Activated CD4-positive, alpha-beta memory T cell treated with anti-CD3 and anti-CD28 coated beads, Interleukin-2, amount 10 ng/mL, durations not matched to agents 7 days and 5 days (primary cell): Measurements from ENCODE around the gene MYL6. TPM values are rescaled to one million over a fixed set of nuclear protein-coding genes. Genes with fewer than 3 reads are reported as not detected.

Source experiments
- CTCF ChIA-PET: fragments of 350-600 bp; sonication (Branson Sonifier 250); formaldehyde crosslinking; loops from one replicate; lab custom pipeline; 2021; ENCODE audit warnings: antibody characterized with exemption, inconsistent platforms; lab: Charles Lee
- POLR2A ChIA-PET: fragments of 350-600 bp; sonication (Branson Sonifier 250); formaldehyde crosslinking; loops from one replicate; lab custom pipeline; 2021; ENCODE audit warnings: antibody characterized with exemption; lab: Charles Lee
- DNase-seq: peaks from one replicate; pipeline ENCODE4 v3.0.0-alpha.2; 2020
- H3K27ac Mint-ChIP-seq: one replicate; pipeline ENCODE4 v1.8.0; 2021; ENCODE audit warnings: mild to moderate bottlenecking, mixed read lengths
- H3K27me3 Mint-ChIP-seq: one replicate; pipeline ENCODE4 v1.8.0; 2021; ENCODE audit warnings: mixed read lengths
- H3K36me3 Mint-ChIP-seq: one replicate; pipeline ENCODE4 v1.8.0; 2021; ENCODE audit warnings: low read depth, mixed read lengths
- H3K4me1 Mint-ChIP-seq: one replicate; pipeline ENCODE4 v1.8.0; 2021; ENCODE audit warnings: mixed read lengths
- H3K4me3 Mint-ChIP-seq: one replicate; pipeline ENCODE4 v1.8.0; 2021; ENCODE audit warnings: mild to moderate bottlenecking, mixed read lengths
- H3K9me3 Mint-ChIP-seq: one replicate; pipeline ENCODE4 v1.8.0; 2021; ENCODE audit warnings: mixed read lengths
- total RNA-seq, 2 experiments: library from RNA; stranded (reverse); gene quantifications; one replicate each; pipeline ENCODE4 v1.2.3, GENCODE V29; 2021

The MYL6 gene
- total RNA-seq, 2 experiments from 2014 or later = 1,594 to 1,602 TPM

GRCh38 chr12:56159482-56160192, 1.5 kb downstream of the MYL6 start:
- ChIA-PET CTCF (interaction anchor here (1.7 to 7.2 kb wide), 5 partner anchors 29 to 63 kb away, joined by 4 to 86 read pairs (median 32); partner anchors contain the start of genes ESYT1, PA2G4, RNF41 and SMARCC2), POLR2A (interaction anchor here (1.0 to 9.2 kb wide), 22 partner anchors 10 to 232 kb away, joined by 3 to 178 read pairs (median 8); partner anchors contain the start of genes ESYT1, MYL6B, PA2G4 and PYM1)
- Mint-ChIP-seq H3K27me3 (no peaks in the 10 kb centered on the region), H3K4me3 (peak overlapping the region; percentile 91), H3K4me1 (peaks cover 53% of the 10 kb centered on the region), H3K9me3 (no peaks in the 10 kb centered on the region), H3K27ac (peak overlapping the region; percentile 90), H3K36me3 (peaks cover 75% of the 10 kb centered on the region)
- DNase-seq = no peak

- DNase-seq = peak; percentile 79
- no peaks in the 10 kb centered on the region for H3K9me3 Mint-ChIP-seq
- ChIA-PET CTCF (interaction anchor here (1.7 to 7.2 kb wide), 5 partner anchors 29 to 62 kb away, joined by 4 to 86 read pairs (median 32); partner anchors contain the start of genes ESYT1, PA2G4, RNF41 and SMARCC2), POLR2A (interaction anchor here (1.1 to 9.2 kb wide), 15 partner anchors 11 to 113 kb away, joined by 4 to 178 read pairs (median 18); partner anchors contain the start of genes ANKRD52, ESYT1, MYL6B and PA2G4)
- peak overlapping the region; percentile 91 for H3K4me3 Mint-ChIP-seq
- H3K27me3 Mint-ChIP-seq = no peaks in the 10 kb centered on the region
- H3K4me1 Mint-ChIP-seq = peaks cover 47% of the 10 kb centered on the region
- H3K27ac Mint-ChIP-seq = peak overlapping the region; percentile 90
- peaks cover 76% of the 10 kb centered on the region for H3K36me3 Mint-ChIP-seq
These were observed 2.1 kb downstream of the MYL6 start for GRCh38 chr12:56160193-56160763.

GRCh38 chr12:56160894-56161689, 2.9 kb downstream of the MYL6 start:
- Mint-ChIP-seq H3K36me3 (peaks cover 78% of the 10 kb centered on the region), H3K27ac (peak overlapping the region; percentile 90), H3K4me1 (peaks cover 40% of the 10 kb centered on the region), H3K27me3 (no peaks in the 10 kb centered on the region), H3K9me3 (no peaks in the 10 kb centered on the region), H3K4me3 (peak overlapping the region; percentile 91)
- no peak for DNase-seq
- CTCF ChIA-PET = interaction anchor here (1.7 to 7.2 kb wide), 4 partner anchors 10 to 42 kb away, joined by 6 to 86 read pairs (median 34); partner anchors contain the start of genes ESYT1, MYL6B, SMARCC2 and ZC3H10
- POLR2A ChIA-PET = interaction anchor here (0.8 to 9.2 kb wide), 18 partner anchors 10 to 187 kb away, joined by 3 to 178 read pairs (median 6); partner anchors contain the start of genes ANKRD52, ESYT1, MYL6B and PA2G4

- no peaks in the 10 kb centered on the region for H3K27me3 Mint-ChIP-seq
- CTCF ChIA-PET = interaction anchor here (1.7 to 7.2 kb wide), 4 partner anchors 10 to 43 kb away, joined by 6 to 86 read pairs (median 34); partner anchors contain the start of genes ESYT1, MYL6B, SMARCC2 and ZC3H10
- peak overlapping the region; percentile 91 for H3K4me3 Mint-ChIP-seq
- POLR2A ChIA-PET = interaction anchor here (0.8 to 9.2 kb wide), 20 partner anchors 9 to 474 kb away, joined by 3 to 178 read pairs (median 5); partner anchors contain the start of genes ANKRD52, ESYT1, MYL6B and PA2G4
- H3K9me3 Mint-ChIP-seq = no peaks in the 10 kb centered on the region
- DNase-seq = no peak
- peaks cover 40% of the 10 kb centered on the region for H3K4me1 Mint-ChIP-seq
- H3K36me3 Mint-ChIP-seq = peaks cover 78% of the 10 kb centered on the region
- H3K27ac Mint-ChIP-seq = peak overlapping the region; percentile 55
These were observed 3.7 kb downstream of the MYL6 start for GRCh38 chr12:56161690-56162351.

- Mint-ChIP-seq H3K4me3 (no peak overlapping the region), H3K9me3 (no peaks in the 10 kb centered on the region), H3K4me1 (peaks cover 37% of the 10 kb centered on the region), H3K36me3 (peaks cover 78% of the 10 kb centered on the region), H3K27me3 (no peaks in the 10 kb centered on the region), H3K27ac (peak overlapping the region; percentile 44)
- no peak for DNase-seq
- POLR2A ChIA-PET = interaction anchor here (1.0 to 9.2 kb wide), 14 partner anchors 8 to 473 kb away, joined by 3 to 178 read pairs (median 7); partner anchors contain the start of genes ESYT1, MYL6B, PA2G4 and SMARCC2
- CTCF ChIA-PET = interaction anchor here (0.7 to 7.2 kb wide), 7 partner anchors 11 to 45 kb away, joined by 3 to 86 read pairs (median 5); partner anchors contain the start of genes ESYT1, MYL6B, SMARCC2 and ZC3H10
These were observed 4.5 kb downstream of the MYL6 start for GRCh38 chr12:56162468-56163290.

GRCh38 chr12:56163533-56164344, 5.6 kb downstream of the MYL6 start:
- peaks cover 39% of the 10 kb centered on the region for H3K4me1 Mint-ChIP-seq
- H3K36me3 Mint-ChIP-seq = peaks cover 77% of the 10 kb centered on the region
- H3K27ac Mint-ChIP-seq = peak overlapping the region; percentile 40
- no peaks in the 10 kb centered on the region for H3K9me3 Mint-ChIP-seq
- H3K27me3 Mint-ChIP-seq = no peaks in the 10 kb centered on the region
- DNase-seq = no peak
- ChIA-PET CTCF (interaction anchor here (0.5 to 7.2 kb wide), 6 partner anchors 11 to 101 kb away, joined by 3 to 86 read pairs (median 4); partner anchors contain the start of genes ESYT1, SMARCC2 and ZC3H10), POLR2A (interaction anchor here (1.0 to 9.2 kb wide), 11 partner anchors 9 to 472 kb away, joined by 3 to 178 read pairs (median 9); partner anchors contain the start of genes ESYT1, MYL6B, PA2G4 and SMARCC2)
- no peak overlapping the region for H3K4me3 Mint-ChIP-seq

- Mint-ChIP-seq H3K27ac (no peak overlapping the region), H3K4me3 (no peak overlapping the region), H3K4me1 (peaks cover 39% of the 10 kb centered on the region), H3K9me3 (no peaks in the 10 kb centered on the region), H3K36me3 (peaks cover 76% of the 10 kb centered on the region), H3K27me3 (no peaks in the 10 kb centered on the region)
- ChIA-PET POLR2A (interaction anchor here (1.0 to 9.2 kb wide), 6 partner anchors 8 to 44 kb away, joined by 3 to 178 read pairs (median 48); partner anchors contain the start of genes ESYT1, MYL6B and SMARCC2), CTCF (interaction anchor here (0.5 to 7.2 kb wide), 4 partner anchors 11 to 100 kb away, joined by 3 to 86 read pairs (median 20); partner anchors contain the start of genes ESYT1 and SMARCC2)
- no peak for DNase-seq
These were observed 6.2 kb downstream of the MYL6 start for GRCh38 chr12:56164345-56164729.

GRCh38 chr12:56165369-56165768, 7.2 kb downstream of the MYL6 start:
- H3K9me3 Mint-ChIP-seq = no peaks in the 10 kb centered on the region
- ChIA-PET CTCF (interaction anchor here (1.0 to 1.6 kb wide), 2 partner anchors 24 to 40 kb away, joined by 3 to 10 read pairs; partner anchors contain the start of gene SMARCC2), POLR2A (interaction anchor here (1.1 to 9.2 kb wide), 7 partner anchors 14 to 47 kb away, joined by 3 to 178 read pairs (median 4); partner anchors contain the start of genes ESYT1, MYL6B, SMARCC2 and ZC3H10)
- peaks cover 76% of the 10 kb centered on the region for H3K36me3 Mint-ChIP-seq
- no peak overlapping the region for H3K27ac Mint-ChIP-seq
- H3K4me3 Mint-ChIP-seq = no peak overlapping the region
- H3K27me3 Mint-ChIP-seq = no peaks in the 10 kb centered on the region
- no peak for DNase-seq
- H3K4me1 Mint-ChIP-seq = peaks cover 35% of the 10 kb centered on the region

- ChIA-PET POLR2A (interaction anchor here (1.2 to 5.1 kb wide), 4 partner anchors 8 to 19 kb away, joined by 3 to 25 read pairs (median 11); partner anchors contain the start of gene SMARCC2), CTCF (interaction anchor here (0.8 to 0.9 kb wide), 2 partner anchors 12 to 20 kb away, joined by 3 read pairs; partner anchors contain the start of gene SMARCC2)
- Mint-ChIP-seq H3K4me1 (peaks cover 8% of the 10 kb centered on the region), H3K9me3 (no peaks in the 10 kb centered on the region), H3K27ac (no peak overlapping the region), H3K27me3 (no peaks in the 10 kb centered on the region), H3K36me3 (peaks cover 77% of the 10 kb centered on the region), H3K4me3 (no peak overlapping the region)
- no peak for DNase-seq
These were observed 11.1 kb downstream of the MYL6 start for GRCh38 chr12:56169229-56169759.
